DND-41 (cell line): Measurements from ENCODE around the gene WNK2.

ENCODE experiments used
- ATAC-seq: fragments of 200-7000 bp; cut with Tn5 transposase; 3 replicates; pipeline ENCODE4 v1.9.1; 2021; ENCODE audit warnings: low read depth; ENCODE audit not compliant: insufficient read depth
- DNase-seq: peaks from one replicate; pipeline ENCODE4 v3.0.0-alpha.2; 2020
- H2AFZ ChIP-seq: 2 replicates; pipeline ENCODE4 v1.6.0; 2012; ENCODE audit warnings: low read depth, low read length
- H3K27ac ChIP-seq: 2 replicates; pipeline ENCODE4 v1.5.1; 2012; ENCODE audit warnings: low read length, inconsistent platforms
- H3K27me3 ChIP-seq: fragments of 200-600 bp; sonication (generic); 2 replicates; pipeline ENCODE4 v1.6.0; 2012; ENCODE audit warnings: low read length, mild to moderate bottlenecking, inconsistent platforms; ENCODE audit not compliant: insufficient read depth, poor library complexity
- H3K36me3 ChIP-seq: 2 replicates; pipeline ENCODE4 v1.5.1; 2012; ENCODE audit warnings: low read length, inconsistent platforms; ENCODE audit not compliant: insufficient read depth
- H3K4me1 ChIP-seq: 2 replicates; pipeline ENCODE4 v1.5.1; 2012; ENCODE audit warnings: mild to moderate bottlenecking, low read length; ENCODE audit not compliant: insufficient read depth
- H3K4me2 ChIP-seq: 2 replicates; pipeline ENCODE4 v1.6.0; 2012; ENCODE audit warnings: mild to moderate bottlenecking, moderate library complexity, low read length, inconsistent platforms; ENCODE audit not compliant: insufficient read depth
- H3K4me3 ChIP-seq, 2 experiments: fragments of 200-600 bp in 1 of 2; shearing (Covaris generic) in 1 of 2; 2 replicates each; pipeline ENCODE4 v1.5.1; 2012 to 2016; ENCODE audit warnings: inconsistent platforms in 2 of 2, low read length in 2 of 2, mild to moderate bottlenecking in 2 of 2, low read depth in 1 of 2, moderate library complexity in 1 of 2
- H3K79me2 ChIP-seq: 2 replicates; pipeline ENCODE4 v1.6.0; 2012; ENCODE audit warnings: low read length, inconsistent platforms; ENCODE audit not compliant: insufficient read depth
- H3K9ac ChIP-seq: 2 replicates; pipeline ENCODE4 v1.6.0; 2012; ENCODE audit warnings: low read depth, mild to moderate bottlenecking, inconsistent platforms, low read length, moderate library complexity
- H3K9me3 ChIP-seq: 2 replicates; pipeline ENCODE4 v1.5.1; 2012; ENCODE audit warnings: low read length, moderate library complexity, mild to moderate bottlenecking, inconsistent platforms; ENCODE audit not compliant: insufficient read depth, severe bottlenecking
- H4K20me1 ChIP-seq: 2 replicates; pipeline ENCODE4 v1.6.0; 2012; ENCODE audit warnings: low read length; ENCODE audit not compliant: insufficient read depth
- EZH2 ChIP-seq: IDR thresholded peaks from 3 replicates; pipeline ENCODE4 v1.6.1; 2012; ENCODE audit warnings: borderline replicate concordance, low read depth, mild to moderate bottlenecking, moderate library complexity, low read length, inconsistent platforms; ENCODE audit not compliant: severe bottlenecking
- TF ChIP-seq, protein P1 (sequence below): IDR thresholded peaks from 2 replicates; pipeline ENCODE4 v1.5.1; 2012; ENCODE audit warnings: borderline replicate concordance, low read length, moderate library complexity, mild to moderate bottlenecking; ENCODE audit not compliant: poor library complexity, severe bottlenecking; ENCODE audit errors: extremely low read depth

The WNK2 gene

DNA sequence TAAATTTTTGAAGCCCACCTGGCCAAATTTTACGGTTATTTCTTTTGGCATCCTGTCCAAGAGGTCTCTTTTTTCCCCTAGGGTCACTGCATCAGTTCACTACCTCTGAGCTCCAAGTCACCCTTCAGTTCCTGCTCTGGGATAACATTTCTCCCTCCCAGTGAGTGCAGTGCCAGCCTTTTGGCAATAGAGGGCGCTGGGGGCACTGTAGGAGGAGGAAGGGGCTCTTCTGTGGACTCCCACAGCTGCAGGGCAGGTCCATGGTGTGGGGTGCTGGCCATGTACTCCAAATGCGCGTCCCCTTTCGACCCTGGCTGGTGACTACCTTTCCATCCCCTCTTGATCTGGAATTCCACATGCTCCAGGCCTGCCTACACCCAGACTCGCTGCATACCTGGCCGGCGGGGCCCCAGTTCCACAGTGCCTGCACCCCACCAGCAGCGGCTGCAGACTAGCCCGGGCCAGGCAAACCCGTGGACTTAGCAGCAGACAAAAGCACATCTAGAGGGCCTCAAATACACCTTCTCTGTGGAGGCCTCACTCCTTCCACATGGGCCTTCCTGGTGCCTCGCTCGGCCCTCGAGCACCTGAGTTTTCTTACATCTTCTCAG lies 29.5 kb upstream of the WNK2 start:
- Histone ChIP-seq H3K27me3 (no peaks in the 10 kb centered on the region), H3K36me3 (no peaks in the 10 kb centered on the region), H3K4me2 (no peak overlapping the region), H3K4me3 (no peak overlapping the region), H3K27ac (no peak overlapping the region), H3K9ac (no peak overlapping the region), H4K20me1 (no peaks in the 10 kb centered on the region), H3K79me2 (no peaks in the 10 kb centered on the region), H2AFZ (no peak overlapping the region), H3K9me3 (no peaks in the 10 kb centered on the region), H3K4me1 (no peaks in the 10 kb centered on the region)
- TF ChIP-seq, protein P1, sequence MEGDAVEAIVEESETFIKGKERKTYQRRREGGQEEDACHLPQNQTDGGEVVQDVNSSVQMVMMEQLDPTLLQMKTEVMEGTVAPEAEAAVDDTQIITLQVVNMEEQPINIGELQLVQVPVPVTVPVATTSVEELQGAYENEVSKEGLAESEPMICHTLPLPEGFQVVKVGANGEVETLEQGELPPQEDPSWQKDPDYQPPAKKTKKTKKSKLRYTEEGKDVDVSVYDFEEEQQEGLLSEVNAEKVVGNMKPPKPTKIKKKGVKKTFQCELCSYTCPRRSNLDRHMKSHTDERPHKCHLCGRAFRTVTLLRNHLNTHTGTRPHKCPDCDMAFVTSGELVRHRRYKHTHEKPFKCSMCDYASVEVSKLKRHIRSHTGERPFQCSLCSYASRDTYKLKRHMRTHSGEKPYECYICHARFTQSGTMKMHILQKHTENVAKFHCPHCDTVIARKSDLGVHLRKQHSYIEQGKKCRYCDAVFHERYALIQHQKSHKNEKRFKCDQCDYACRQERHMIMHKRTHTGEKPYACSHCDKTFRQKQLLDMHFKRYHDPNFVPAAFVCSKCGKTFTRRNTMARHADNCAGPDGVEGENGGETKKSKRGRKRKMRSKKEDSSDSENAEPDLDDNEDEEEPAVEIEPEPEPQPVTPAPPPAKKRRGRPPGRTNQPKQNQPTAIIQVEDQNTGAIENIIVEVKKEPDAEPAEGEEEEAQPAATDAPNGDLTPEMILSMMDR = peak; percentile 82
- TF ChIP-seq EZH2 = no peak
- peak; percentile 82 for ATAC-seq
- peak; percentile 61 for DNase-seq

DNA sequence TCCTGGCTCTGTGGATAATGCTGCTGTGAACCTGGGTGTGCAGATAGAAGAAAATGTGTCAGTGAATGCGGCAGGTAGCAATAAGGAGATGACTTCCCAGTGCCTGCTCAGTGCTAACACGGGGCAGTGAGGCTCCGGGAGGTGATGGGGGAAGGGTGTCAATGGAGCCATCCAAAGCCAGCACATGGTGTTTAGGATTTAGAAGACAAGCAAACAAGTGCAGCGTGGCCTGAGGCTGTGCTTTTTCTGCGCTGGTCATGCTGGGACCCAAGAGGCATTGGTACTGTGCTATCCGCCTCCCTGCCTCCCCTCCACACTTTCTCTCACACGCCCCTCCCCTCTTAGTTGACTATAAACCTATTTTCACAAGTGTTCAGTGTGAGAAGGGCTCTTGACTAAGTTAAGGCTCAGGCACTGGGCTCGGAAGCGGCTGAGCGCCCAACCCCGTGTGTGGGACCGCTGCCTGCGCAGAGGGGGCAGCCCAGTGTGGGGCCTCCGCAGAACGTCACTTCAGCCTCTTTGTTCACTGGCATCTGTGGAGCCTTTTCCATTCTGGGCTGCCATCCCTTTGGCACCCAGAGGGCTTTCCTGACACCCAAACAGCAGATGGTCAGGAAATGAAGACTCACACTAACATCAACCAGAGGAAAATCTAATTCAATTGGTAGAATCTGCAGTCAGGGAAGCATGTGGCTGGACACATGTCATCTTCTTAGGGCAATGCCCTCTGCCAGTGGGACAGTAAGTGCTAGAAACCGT lies 28.0 kb upstream of the WNK2 start:
- Histone ChIP-seq H3K9me3 (no peaks in the 10 kb centered on the region), H3K4me1 (no peaks in the 10 kb centered on the region), H4K20me1 (no peaks in the 10 kb centered on the region), H3K9ac (no peak overlapping the region), H2AFZ (no peak overlapping the region), H3K4me3 (no peak overlapping the region), H3K27ac (no peak overlapping the region), H3K4me2 (no peak overlapping the region), H3K36me3 (no peaks in the 10 kb centered on the region), H3K27me3 (no peaks in the 10 kb centered on the region), H3K79me2 (no peaks in the 10 kb centered on the region)
- no peak for TF ChIP-seq EZH2
- TF ChIP-seq, protein P1 = no peak
- DNase-seq (no peak), ATAC-seq (no peak)

DNA sequence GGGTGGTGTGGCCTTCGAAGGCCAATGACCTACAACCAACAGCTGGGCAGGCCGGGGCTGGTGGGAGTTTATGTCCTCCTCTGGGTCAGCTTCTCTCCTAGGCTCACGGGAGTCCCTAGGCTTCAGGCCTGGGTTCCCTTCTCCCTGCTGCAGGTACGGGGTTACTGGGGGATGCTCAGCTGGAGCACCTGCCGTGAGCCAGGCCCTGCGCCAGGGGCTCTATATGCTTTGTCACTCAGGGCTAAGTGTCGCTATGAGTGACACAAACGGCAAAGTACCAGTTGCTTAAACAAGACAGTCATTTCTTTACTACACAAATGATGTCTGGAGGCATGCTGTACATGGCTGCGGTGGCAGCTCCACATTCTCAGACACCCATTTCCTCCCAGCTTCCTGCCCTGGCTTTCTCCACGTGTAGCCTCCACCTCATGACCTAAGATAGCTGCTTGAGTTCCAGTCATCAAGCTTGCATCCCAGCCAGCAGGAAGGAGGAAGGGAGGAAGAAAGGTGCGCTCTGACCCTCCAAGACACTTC lies 27.4 kb upstream of the WNK2 start:
- Histone ChIP-seq H3K4me3 (no peak overlapping the region), H3K9ac (no peak overlapping the region), H4K20me1 (no peaks in the 10 kb centered on the region), H3K4me2 (no peak overlapping the region), H3K4me1 (no peaks in the 10 kb centered on the region), H3K27me3 (no peaks in the 10 kb centered on the region), H3K79me2 (no peaks in the 10 kb centered on the region), H2AFZ (no peak overlapping the region), H3K27ac (no peak overlapping the region), H3K36me3 (no peaks in the 10 kb centered on the region), H3K9me3 (no peaks in the 10 kb centered on the region)
- ATAC-seq (no peak), DNase-seq (no peak)
- no peak for TF ChIP-seq EZH2
- TF ChIP-seq, protein P1 = no peak
